ENCODE data around the gene CCNB2. TPM values are rescaled to one million over a fixed set of nuclear protein-coding genes. Genes with fewer than 3 reads are reported as not detected.

The CCNB2 gene
- total and polyA plus RNA-seq, 9 of the 15 experiments (the other 6 are each of a cell fraction or from before 2014, with no cell fraction given), result 84.8 to 266 (median 124) TPM

DNA sequence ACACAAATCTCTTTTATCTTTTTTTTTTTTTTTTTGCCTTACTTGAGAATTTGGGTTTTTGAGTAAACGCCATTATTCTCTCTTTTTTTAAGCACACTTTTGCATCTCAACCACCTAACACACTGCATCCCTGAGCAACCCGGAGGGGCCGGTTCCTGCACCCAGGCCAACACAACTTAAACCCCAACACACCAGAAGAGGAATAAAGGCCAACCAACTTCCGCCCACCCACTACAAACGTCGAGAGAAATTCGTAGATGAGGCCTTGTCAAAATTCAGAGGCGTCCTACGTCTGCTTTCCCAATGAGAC, 389 bp upstream of the CCNB2 start (continued):
- TF ChIP-seq, protein P1, sequence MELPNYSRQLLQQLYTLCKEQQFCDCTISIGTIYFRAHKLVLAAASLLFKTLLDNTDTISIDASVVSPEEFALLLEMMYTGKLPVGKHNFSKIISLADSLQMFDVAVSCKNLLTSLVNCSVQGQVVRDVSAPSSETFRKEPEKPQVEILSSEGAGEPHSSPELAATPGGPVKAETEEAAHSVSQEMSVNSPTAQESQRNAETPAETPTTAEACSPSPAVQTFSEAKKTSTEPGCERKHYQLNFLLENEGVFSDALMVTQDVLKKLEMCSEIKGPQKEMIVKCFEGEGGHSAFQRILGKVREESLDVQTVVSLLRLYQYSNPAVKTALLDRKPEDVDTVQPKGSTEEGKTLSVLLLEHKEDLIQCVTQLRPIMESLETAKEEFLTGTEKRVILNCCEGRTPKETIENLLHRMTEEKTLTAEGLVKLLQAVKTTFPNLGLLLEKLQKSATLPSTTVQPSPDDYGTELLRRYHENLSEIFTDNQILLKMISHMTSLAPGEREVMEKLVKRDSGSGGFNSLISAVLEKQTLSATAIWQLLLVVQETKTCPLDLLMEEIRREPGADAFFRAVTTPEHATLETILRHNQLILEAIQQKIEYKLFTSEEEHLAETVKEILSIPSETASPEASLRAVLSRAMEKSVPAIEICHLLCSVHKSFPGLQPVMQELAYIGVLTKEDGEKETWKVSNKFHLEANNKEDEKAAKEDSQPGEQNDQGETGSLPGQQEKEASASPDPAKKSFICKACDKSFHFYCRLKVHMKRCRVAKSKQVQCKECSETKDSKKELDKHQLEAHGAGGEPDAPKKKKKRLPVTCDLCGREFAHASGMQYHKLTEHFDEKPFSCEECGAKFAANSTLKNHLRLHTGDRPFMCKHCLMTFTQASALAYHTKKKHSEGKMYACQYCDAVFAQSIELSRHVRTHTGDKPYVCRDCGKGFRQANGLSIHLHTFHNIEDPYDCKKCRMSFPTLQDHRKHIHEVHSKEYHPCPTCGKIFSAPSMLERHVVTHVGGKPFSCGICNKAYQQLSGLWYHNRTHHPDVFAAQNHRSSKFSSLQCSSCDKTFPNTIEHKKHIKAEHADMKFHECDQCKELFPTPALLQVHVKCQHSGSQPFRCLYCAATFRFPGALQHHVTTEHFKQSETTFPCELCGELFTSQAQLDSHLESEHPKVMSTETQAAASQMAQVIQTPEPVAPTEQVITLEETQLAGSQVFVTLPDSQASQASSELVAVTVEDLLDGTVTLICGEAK (IDR thresholded peaks at IDR 0.05), result 0 out of 2 replicates have a peak, but pooled peaks have one; percentile 45
- TF ChIP-seq, protein P1 (CRISPR knock-in tag; IDR thresholded peaks at IDR 0.05), result no peak
- TF ChIP-seq, protein P2, sequence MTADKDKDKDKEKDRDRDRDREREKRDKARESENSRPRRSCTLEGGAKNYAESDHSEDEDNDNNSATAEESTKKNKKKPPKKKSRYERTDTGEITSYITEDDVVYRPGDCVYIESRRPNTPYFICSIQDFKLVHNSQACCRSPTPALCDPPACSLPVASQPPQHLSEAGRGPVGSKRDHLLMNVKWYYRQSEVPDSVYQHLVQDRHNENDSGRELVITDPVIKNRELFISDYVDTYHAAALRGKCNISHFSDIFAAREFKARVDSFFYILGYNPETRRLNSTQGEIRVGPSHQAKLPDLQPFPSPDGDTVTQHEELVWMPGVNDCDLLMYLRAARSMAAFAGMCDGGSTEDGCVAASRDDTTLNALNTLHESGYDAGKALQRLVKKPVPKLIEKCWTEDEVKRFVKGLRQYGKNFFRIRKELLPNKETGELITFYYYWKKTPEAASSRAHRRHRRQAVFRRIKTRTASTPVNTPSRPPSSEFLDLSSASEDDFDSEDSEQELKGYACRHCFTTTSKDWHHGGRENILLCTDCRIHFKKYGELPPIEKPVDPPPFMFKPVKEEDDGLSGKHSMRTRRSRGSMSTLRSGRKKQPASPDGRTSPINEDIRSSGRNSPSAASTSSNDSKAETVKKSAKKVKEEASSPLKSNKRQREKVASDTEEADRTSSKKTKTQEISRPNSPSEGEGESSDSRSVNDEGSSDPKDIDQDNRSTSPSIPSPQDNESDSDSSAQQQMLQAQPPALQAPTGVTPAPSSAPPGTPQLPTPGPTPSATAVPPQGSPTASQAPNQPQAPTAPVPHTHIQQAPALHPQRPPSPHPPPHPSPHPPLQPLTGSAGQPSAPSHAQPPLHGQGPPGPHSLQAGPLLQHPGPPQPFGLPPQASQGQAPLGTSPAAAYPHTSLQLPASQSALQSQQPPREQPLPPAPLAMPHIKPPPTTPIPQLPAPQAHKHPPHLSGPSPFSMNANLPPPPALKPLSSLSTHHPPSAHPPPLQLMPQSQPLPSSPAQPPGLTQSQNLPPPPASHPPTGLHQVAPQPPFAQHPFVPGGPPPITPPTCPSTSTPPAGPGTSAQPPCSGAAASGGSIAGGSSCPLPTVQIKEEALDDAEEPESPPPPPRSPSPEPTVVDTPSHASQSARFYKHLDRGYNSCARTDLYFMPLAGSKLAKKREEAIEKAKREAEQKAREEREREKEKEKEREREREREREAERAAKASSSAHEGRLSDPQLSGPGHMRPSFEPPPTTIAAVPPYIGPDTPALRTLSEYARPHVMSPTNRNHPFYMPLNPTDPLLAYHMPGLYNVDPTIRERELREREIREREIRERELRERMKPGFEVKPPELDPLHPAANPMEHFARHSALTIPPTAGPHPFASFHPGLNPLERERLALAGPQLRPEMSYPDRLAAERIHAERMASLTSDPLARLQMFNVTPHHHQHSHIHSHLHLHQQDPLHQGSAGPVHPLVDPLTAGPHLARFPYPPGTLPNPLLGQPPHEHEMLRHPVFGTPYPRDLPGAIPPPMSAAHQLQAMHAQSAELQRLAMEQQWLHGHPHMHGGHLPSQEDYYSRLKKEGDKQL (CRISPR knock-in tag; IDR thresholded peaks at IDR 0.05; ENCODE audit: borderline replicate concordance), result no peak
